Ishikawa (cell line): ENCODE results near the gene MLX.

Experiments
- CEBPB ChIP-seq: IDR thresholded peaks from 2 replicates; pipeline ENCODE4 v1.6.1; 2012
- CREB1 ChIP-seq: IDR thresholded peaks from 2 replicates; pipeline ENCODE4 v1.6.1; 2012; ENCODE audit warnings: low read depth
- EGR1 ChIP-seq: IDR thresholded peaks from 2 replicates; pipeline ENCODE4 v1.6.1; 2012
- EP300 ChIP-seq: IDR thresholded peaks from 2 replicates; pipeline ENCODE4 v1.6.1; 2012; ENCODE audit warnings: borderline replicate concordance
- FOXM1 ChIP-seq: IDR thresholded peaks from 2 replicates; pipeline ENCODE4 v1.6.1; 2012; ENCODE audit warnings: low read depth, borderline replicate concordance
- MAX ChIP-seq: IDR thresholded peaks from 2 replicates; pipeline ENCODE4 v1.6.1; 2012
- NFIC ChIP-seq: IDR thresholded peaks from 2 replicates; pipeline ENCODE4 v1.6.1; 2012
- RAD21 ChIP-seq: IDR thresholded peaks from 2 replicates; pipeline ENCODE4 v1.6.1; 2012; ENCODE audit warnings: low read depth
- REST ChIP-seq: IDR thresholded peaks from 2 replicates; pipeline ENCODE4 v1.6.1; 2012; ENCODE audit warnings: low read depth, mild to moderate bottlenecking
- TAF1 ChIP-seq: IDR thresholded peaks from 2 replicates; pipeline ENCODE4 v1.6.1; 2012; ENCODE audit warnings: low read depth, mild to moderate bottlenecking
- TCF12 ChIP-seq: IDR thresholded peaks from 2 replicates; pipeline ENCODE4 v1.6.1; 2012; ENCODE audit warnings: low read depth
- TEAD4 ChIP-seq: IDR thresholded peaks from 2 replicates; pipeline ENCODE4 v1.6.1; 2012
- YY1 ChIP-seq: IDR thresholded peaks from 2 replicates; pipeline ENCODE4 v1.6.1; 2012; ENCODE audit warnings: low read depth
- ZBTB7A ChIP-seq: IDR thresholded peaks from 2 replicates; pipeline ENCODE4 v1.6.1; 2012; ENCODE audit warnings: low read depth
- TF ChIP-seq, protein P1 (sequence below): IDR thresholded peaks from 2 replicates; pipeline ENCODE4 v1.6.1; 2012

The MLX gene

DNA sequence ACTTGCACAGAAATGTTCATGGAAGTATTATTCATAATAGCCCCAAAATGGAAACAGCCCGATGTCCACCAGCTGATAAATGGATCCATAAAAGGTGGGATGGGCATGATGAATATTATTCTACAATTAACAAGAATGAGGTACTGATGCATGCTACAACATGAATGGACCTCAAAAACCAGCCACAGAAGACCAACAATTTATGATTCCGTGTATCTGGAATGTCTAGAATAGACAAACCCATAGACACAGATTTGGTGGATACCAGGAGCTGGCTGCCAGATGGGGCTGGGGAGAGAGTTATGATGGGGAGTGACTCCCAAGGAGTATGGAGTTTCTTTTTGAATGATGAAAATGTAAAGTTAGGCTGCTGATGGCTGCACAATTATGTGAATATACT, 41.7 kb upstream of the MLX start:
- no peak for TF ChIP-seq MAX
- no peak for TF ChIP-seq ZBTB7A
- TF ChIP-seq REST, result no peak
- no peak for TF ChIP-seq RAD21

DNA sequence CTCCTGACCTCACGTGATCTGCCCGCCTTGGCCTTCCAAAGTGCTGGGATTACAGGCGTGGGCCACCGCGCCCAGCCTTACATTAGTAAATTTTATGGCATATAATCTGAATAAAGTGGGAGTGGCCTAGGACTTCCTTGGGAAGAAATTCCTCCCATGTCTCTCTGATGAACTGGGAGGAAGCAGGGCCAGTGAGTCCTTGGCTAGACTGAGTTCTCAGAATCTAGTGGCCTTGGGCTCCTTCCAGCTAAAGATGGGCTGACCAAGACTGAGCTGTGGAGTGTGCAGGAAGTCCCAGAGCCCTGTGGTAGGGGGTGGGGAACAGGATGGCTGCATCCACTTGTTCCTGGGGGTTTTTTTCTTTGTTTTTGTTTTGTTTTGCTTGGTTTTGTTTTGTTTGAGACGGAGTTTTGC, 40.9 kb upstream of the MLX start:
- TF ChIP-seq FOXM1 (no peak), MAX (no peak), CEBPB (no peak), CREB1 (no peak), YY1 (no peak), TCF12 (no peak), EP300 (no peak), TEAD4 (no peak), REST (no peak)
- TF ChIP-seq, protein P1, sequence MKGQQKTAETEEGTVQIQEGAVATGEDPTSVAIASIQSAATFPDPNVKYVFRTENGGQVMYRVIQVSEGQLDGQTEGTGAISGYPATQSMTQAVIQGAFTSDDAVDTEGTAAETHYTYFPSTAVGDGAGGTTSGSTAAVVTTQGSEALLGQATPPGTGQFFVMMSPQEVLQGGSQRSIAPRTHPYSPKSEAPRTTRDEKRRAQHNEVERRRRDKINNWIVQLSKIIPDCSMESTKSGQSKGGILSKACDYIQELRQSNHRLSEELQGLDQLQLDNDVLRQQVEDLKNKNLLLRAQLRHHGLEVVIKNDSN, result no peak

GRCh38 chr17:42527932-42528331, 39.0 kb upstream of the MLX start:
- no peak for TF ChIP-seq TEAD4
- no peak for TF ChIP-seq YY1
- no peak for TF ChIP-seq RAD21
- TF ChIP-seq EGR1, result no peak
- no peak for TF ChIP-seq TAF1
- no peak for TF ChIP-seq FOXM1
- no peak for TF ChIP-seq CREB1
- TF ChIP-seq CEBPB, result no peak
- no peak for TF ChIP-seq EP300
- no peak for TF ChIP-seq NFIC
- no peak for TF ChIP-seq ZBTB7A
- TF ChIP-seq TCF12, result no peak
- no peak for TF ChIP-seq REST

DNA sequence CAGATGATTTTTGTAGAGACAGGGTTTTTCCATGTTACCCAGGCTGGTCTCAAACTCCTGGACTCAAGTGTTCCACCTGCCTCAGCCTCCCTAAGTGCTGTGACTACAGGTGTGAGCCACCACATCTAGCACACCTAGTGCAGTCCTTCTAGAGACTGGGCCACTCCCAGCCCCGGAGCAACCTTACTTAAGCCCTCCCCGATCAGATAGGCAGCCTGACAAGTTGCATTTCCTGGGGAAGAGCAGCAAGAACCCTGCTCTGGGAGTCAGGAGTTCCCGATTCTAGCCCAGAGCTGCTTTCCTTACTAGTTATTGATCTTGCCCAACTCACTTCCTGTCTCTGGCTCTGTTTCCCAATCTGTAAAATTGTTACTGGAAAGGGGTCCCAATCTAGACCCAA, 37.8 kb upstream of the MLX start:
- no peak for TF ChIP-seq FOXM1

- TF ChIP-seq EGR1 (no peak), NFIC (no peak), EP300 (no peak), CEBPB (no peak)
These were observed 35.9 kb upstream of the MLX start for GRCh38 chr17:42530952-42531454.

- TF ChIP-seq REST (no peak), TCF12 (no peak), ZBTB7A (no peak), MAX (peak; percentile 71), CREB1 (no peak), YY1 (no peak), EP300 (no peak), NFIC (no peak), EGR1 (no peak), RAD21 (peak; percentile 23; the same call in 1 of the 2 replicates), FOXM1 (no peak)
- TF ChIP-seq, protein P1, result no peak
These were observed 35.2 kb upstream of the MLX start for GRCh38 chr17:42531455-42532354.
